Lower lobe of right lung (tissue), 2 donors: ENCODE results near the gene ARHGAP10. TPM values are rescaled to one million over a fixed set of nuclear protein-coding genes. Genes with fewer than 3 reads are reported as not detected.
A peak's percentile ranks its signal among the peaks of the same experiment; 100 is the strongest.

ENCODE experiments used
- ATAC-seq, 2 donors: fragments of 200-7000 bp; cut with Tn5 transposase; one replicate each; pipeline ENCODE4 v1.9.1; 2020 to 2022; ENCODE audit warnings: mild to moderate bottlenecking in 2 of 2, moderate library complexity in 2 of 2
- DNase-seq: peaks from one replicate; pipeline ENCODE4 v3.0.0-alpha.2; 2020
- H3K27ac ChIP-seq: fragments of 200-600 bp; one replicate; pipeline ENCODE4 v1.8.0; 2022
- H3K27me3 ChIP-seq: fragments of 200-600 bp; one replicate; pipeline ENCODE4 v1.8.0; 2022; ENCODE audit warnings: low read depth
- H3K36me3 ChIP-seq: fragments of 200-600 bp; one replicate; pipeline ENCODE4 v1.8.0; 2022; ENCODE audit warnings: mild to moderate bottlenecking
- H3K4me1 ChIP-seq: fragments of 200-600 bp; one replicate; pipeline ENCODE4 v1.8.0; 2022
- H3K4me3 ChIP-seq: fragments of 200-600 bp; one replicate; pipeline ENCODE4 v1.8.0; 2022; ENCODE audit warnings: mild to moderate bottlenecking
- H3K9me3 ChIP-seq: fragments of 200-600 bp; one replicate; pipeline ENCODE4 v1.8.0; 2022
- CTCF ChIP-seq: fragments of 200-600 bp; IDR thresholded peaks from one replicate; pipeline ENCODE4 v1.8.0; 2022; ENCODE audit warnings: antibody characterized with exemption, mild to moderate bottlenecking
- intact Hi-C: fragments of 100-400 bp; cut with DNase I; formaldehyde crosslinking; loops from one replicate; pipeline ENCODE4 v1.11.0; 2022
- total RNA-seq: library from RNA; stranded (reverse); fragmentation: NEBNext Ultra II Directional; extraction: Animal tissue kit (Norgen Biotek cat#: 25700); gene quantifications from one replicate; pipeline ENCODE4 v1.2.1, GENCODE V29; 2021
- donor health status: DM: no; HTN: yes; CAD: no; lungs with severe emphysema.

ARHGAP10 gene
- total RNA-seq, 1 donor from 2014 or later = 26.4 TPM

- ATAC-seq = peak; percentile 59 to 76
- H3K9me3 ChIP-seq = no peaks in the 10 kb centered on the region
- H3K4me1 ChIP-seq = no peaks in the 10 kb centered on the region
- TF ChIP-seq CTCF = peak; percentile 52
- H3K36me3 ChIP-seq = no peaks in the 10 kb centered on the region
- DNase-seq = no peak
- H3K27me3 ChIP-seq = no peaks in the 10 kb centered on the region
- H3K27ac ChIP-seq = no peak overlapping the region
- intact Hi-C loops = no loop called here
- no peak overlapping the region for H3K4me3 ChIP-seq
Measured at GRCh38 chr4:147984065-147984777, 252.3 kb downstream of the ARHGAP10 start.

GRCh38 chr4:147984778-147985138 lies 252.9 kb downstream of the ARHGAP10 start:
- Histone ChIP-seq H3K27ac (no peak overlapping the region), H3K4me3 (no peak overlapping the region), H3K27me3 (no peaks in the 10 kb centered on the region), H3K9me3 (no peaks in the 10 kb centered on the region), H3K4me1 (no peaks in the 10 kb centered on the region), H3K36me3 (no peaks in the 10 kb centered on the region)
- no peak for DNase-seq
- no peak for TF ChIP-seq CTCF
- intact Hi-C loops = no loop called here
- peak in 1 of 2 donors; percentile 21 for ATAC-seq

- no peak for ATAC-seq
- no peak for DNase-seq
- Histone ChIP-seq H3K4me3 (no peak overlapping the region), H3K4me1 (no peaks in the 10 kb centered on the region), H3K9me3 (no peaks in the 10 kb centered on the region), H3K27me3 (no peaks in the 10 kb centered on the region), H3K36me3 (no peaks in the 10 kb centered on the region), H3K27ac (no peak overlapping the region)
- TF ChIP-seq CTCF = no peak
- intact Hi-C loops = no loop called here
Measured at GRCh38 chr4:147985376-147985775, 253.5 kb downstream of the ARHGAP10 start.

DNA sequence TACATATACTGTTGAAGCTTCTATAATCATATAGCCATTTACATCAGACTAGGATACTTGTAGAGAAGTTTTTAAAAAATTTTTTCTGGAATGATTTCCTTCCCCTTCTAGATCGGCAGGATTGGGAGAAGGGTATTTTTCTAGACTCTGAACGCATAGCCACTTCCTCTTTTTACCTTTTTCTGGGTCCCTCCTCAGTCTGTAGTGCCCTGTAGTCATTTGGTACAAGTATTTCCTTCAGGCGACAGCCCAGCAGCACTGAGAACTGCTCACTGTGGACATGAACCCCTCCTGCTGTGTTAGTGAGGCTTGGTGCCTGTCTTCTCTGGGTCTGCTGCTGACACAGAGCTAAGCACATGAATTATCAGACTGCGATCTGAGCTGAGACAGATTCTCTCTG lies 255.4 kb downstream of the ARHGAP10 start:
- no peaks in the 10 kb centered on the region for H3K36me3 ChIP-seq
- H3K4me3 ChIP-seq = no peak overlapping the region
- H3K27me3 ChIP-seq = no peaks in the 10 kb centered on the region
- intact Hi-C loops = no loop called here
- no peak for DNase-seq
- ATAC-seq = no peak
- no peaks in the 10 kb centered on the region for H3K4me1 ChIP-seq
- H3K9me3 ChIP-seq = no peaks in the 10 kb centered on the region
- TF ChIP-seq CTCF = no peak
- H3K27ac ChIP-seq = no peak overlapping the region

DNA sequence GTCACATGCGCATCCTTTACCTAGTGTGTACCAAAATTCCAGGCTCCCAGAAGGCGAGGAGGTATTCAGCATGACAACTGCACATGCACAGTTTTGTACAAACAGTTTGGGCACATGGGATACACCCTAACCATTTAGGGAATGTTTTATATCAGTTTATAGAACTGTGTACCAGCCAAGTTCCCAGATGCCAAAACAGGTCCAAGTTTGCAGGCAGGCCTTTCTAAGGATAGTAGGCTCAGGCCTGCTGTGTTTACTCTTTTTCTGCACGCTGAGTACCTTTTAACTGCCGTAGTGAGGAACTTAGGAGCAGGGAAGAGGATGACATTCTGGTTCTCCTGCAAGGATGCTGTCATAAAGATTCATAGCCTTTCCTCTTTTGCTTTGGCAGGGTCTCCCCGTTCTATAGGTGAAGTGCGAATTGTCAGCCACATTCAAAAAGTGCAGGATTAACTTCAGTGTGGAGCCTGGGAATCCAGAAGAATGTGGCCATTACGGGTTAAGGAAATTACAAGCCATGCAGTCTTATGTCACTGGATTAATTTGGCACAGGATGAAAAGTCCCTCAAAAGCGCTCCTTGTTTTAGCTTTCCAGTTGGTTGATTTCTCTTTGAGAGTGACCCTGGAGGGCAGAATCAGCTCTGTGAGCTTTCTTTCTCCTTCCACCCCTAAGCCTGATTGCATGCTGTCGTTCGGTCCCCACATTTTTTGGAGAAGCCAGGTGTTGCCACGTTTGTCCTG lies 259.8 kb downstream of the ARHGAP10 start:
- TF ChIP-seq CTCF = no peak
- Histone ChIP-seq H3K4me1 (no peaks in the 10 kb centered on the region), H3K27ac (no peak overlapping the region), H3K36me3 (no peaks in the 10 kb centered on the region), H3K4me3 (no peak overlapping the region), H3K9me3 (no peaks in the 10 kb centered on the region), H3K27me3 (no peaks in the 10 kb centered on the region)
- ATAC-seq = no peak
- intact Hi-C loops = no loop called here
- DNase-seq = no peak
